Bladder microvascular endothelial cell (primary cell): Measurements from ENCODE around the gene PNMA6F. TPM values are rescaled to one million over a fixed set of nuclear protein-coding genes. Genes with fewer than 3 reads are reported as not detected.

Experiments
- total RNA-seq: library from RNA; depleted of rRNA; stranded (reverse); fragments of >200 nt; gene quantifications from 2 replicates; pipeline ENCODE4 v1.2.3, GENCODE V29; 2014

Gene PNMA6F
- total RNA-seq = not detected in 2 replicates

DNA sequence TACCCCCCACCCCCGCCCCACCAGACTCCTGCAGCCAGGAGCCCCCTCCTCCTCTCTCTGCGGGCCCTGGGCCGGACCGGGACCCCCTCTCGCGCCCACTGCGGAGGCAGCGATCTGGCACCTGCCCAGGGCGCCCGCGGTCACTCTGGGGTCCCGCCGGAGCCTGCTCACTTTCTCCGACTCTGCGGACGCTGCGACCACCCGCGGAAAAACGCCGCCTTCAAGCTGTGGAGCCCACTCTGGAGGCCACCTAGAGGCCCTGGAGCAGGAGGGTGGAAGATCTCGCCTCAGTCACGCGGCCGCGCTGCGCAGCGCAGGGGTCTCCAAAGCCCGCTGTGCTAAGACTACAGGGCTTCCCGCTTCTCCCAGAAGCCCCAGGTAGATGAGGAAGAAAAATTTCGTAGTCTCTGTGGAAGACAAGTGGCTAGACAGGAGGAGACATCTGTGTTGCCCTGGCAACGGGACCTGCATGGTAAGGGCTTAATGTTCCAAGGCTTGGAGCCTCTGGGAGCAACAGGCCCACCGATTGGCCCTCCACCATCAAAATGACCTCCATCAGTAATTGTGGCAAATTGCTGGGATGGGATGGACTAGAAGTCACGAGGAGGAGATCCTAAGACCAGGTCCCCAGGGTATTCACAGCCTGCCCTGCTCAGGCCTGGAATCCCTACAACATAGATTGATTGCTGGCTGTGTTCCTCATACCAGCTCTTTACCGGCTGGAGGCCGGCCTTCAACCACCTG lies at the start of gene PNMA6F:
Gene PNMA6F (minus strand): TSS at position 387 of the 744 bp plus-strand sequence. CDS start 1,093 bp downstream, outside the sequence.

GRCh38 chrX:153333821-153334653 lies 12.5 kb upstream of the PNMA6F start, which contains the start of gene ZNF275:
TSS of gene ZNF275 (plus strand) at chrX:153334153. CDS start at chrX:153336680, 2,527 bp downstream.

Other genes starting within 250 kb of the PNMA6F start
- 0.32 and 0.94 TPM in 2 replicates for gene PNMA6A, start 249.3 kb downstream of the PNMA6F start, total RNA-seq
- not detected in 2 replicates for gene MAGEA1, start 142.5 kb downstream of the PNMA6F start, total RNA-seq
- gene ZNF275, start 12.4 kb upstream of the PNMA6F start, total RNA-seq = 2.8 and 5.5 TPM in 2 replicates
- not detected in 2 replicates for gene PNMA6E, start 79.6 kb upstream of the PNMA6F start, total RNA-seq
- gene ZFP92, start 89.7 kb upstream of the PNMA6F start, total RNA-seq = under 0.01 and 0.69 TPM in 2 replicates
- 2.1 and 7.3 TPM in 2 replicates for gene TREX2, start 124.3 kb upstream of the PNMA6F start, total RNA-seq
- 15.9 and 21.5 TPM in 2 replicates for gene HAUS7, start 148.8 kb upstream of the PNMA6F start, total RNA-seq
- gene BGN, start 173.2 kb upstream of the PNMA6F start, total RNA-seq = 4.4 and 81.7 TPM in 2 replicates
- gene ATP2B3, start 195.9 kb upstream of the PNMA6F start, total RNA-seq = under 0.01 TPM in 1 of 2 replicates, not detected in the other